ENCODE results near the gene SLFN12L. TPM values are rescaled to one million over a fixed set of nuclear protein-coding genes. Genes with fewer than 3 reads are reported as not detected.

Gene SLFN12L
- total and polyA plus RNA-seq, 10 of the 15 experiments (the other 5 are each of a cell fraction or from before 2014, with no cell fraction given): 1.0 to 21.3 (median 9.4) TPM

DNA sequence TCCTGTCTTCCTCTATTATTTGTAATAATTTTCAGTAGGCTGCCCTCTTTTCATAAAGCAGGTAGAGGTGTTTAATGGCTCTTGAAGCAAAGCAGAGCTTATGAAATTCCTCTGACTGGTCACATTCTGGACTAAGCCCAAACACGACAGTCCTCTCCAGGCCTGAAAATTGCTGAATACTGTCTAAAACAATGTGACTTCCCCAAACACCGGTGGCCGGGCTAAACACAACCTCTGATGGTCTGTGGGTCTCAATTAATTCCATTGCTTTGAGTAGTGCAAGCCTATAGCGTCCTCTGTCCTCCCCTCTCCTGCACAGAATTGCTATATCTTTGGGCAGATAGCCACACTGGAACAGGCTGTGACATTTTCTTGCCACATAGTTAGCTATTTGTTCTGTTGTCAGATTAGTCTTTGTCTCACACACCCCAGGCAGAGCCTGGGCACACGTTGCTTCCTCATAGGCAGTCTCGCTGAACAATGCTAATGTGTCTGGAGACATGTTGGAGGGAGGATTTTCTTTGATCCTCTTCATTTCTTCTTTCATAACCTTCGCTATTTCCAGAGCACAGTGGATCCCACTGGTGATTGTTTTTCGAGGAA is 10.8 kb upstream of the SLFN12L start:
- ChIA-PET CTCF (interaction anchor here (0.9 to 2.1 kb wide), 4 partner anchors 11 to 199 kb away, joined by 3 to 6 read pairs (median 4); no protein-coding TSS in a partner anchor), RAD21 (ENCODE audit: unreplicated experiment) (no interaction called here), POLR2A (no interaction called here), SMC1A (ENCODE audit: uncharacterized antibody, unreplicated experiment) (interaction anchor here (1.0 kb wide), 1 partner anchor 281 kb away, joined by 3 read pairs; no protein-coding TSS in a partner anchor)
- ATAC-seq: no peak
- Histone ChIP-seq H3K36me3 (ENCODE audit: control insufficient read depth in 2 of 2, insufficient read depth in 2 of 2, low read length in 1 of 2) (no peaks in the 10 kb centered on the region; a peak in 1 of 4 replicates), H4K20me1 (ENCODE audit: control insufficient read depth, insufficient read depth) (no peaks in the 10 kb centered on the region), H2AFZ (ENCODE audit: control insufficient read depth, low read depth, low read length) (no peak overlapping the region), H3K27ac (ENCODE audit: control insufficient read depth, insufficient read depth) (no peak overlapping the region), H3K27me3 (replicated peaks in 1 of 2; ENCODE audit: control insufficient read depth in 2 of 2, insufficient read depth in 2 of 2, low read length in 1 of 2) (no peaks in the 10 kb centered on the region), H3K79me2 (ENCODE audit: control insufficient read depth, insufficient read depth, low read length) (no peaks in the 10 kb centered on the region), H3K4me3 (no peak overlapping the region), H3K4me2 (ENCODE audit: control insufficient read depth, insufficient read depth) (no peak overlapping the region), H3K9me3 (replicated peaks; ENCODE audit: control insufficient read depth, insufficient read depth, low read length) (no peaks in the 10 kb centered on the region), H3K9ac (ENCODE audit: control insufficient read depth, insufficient read depth, low read length) (no peak overlapping the region), H3K4me1 (ENCODE audit: control insufficient read depth, insufficient read depth, low read length) (no peaks in the 10 kb centered on the region; the same call in 1 of the 2 replicates)
- intact Hi-C loops (cut with micrococcal nuclease; ENCODE audit: unreplicated experiment): no loop called here
- FAIRE-seq: no peak
- 87% methylated on average over 8 of the region's 8 CpGs for WGBS (ENCODE audit: insufficient coverage, insufficient replicate concordance, low lambda C conversion rate, missing lambda C conversion rate)
- BruUV-seq (replicated peaks): no TSS peak
- in situ Hi-C loops (cut with MboI): no loop called here
- no peak for DNase-seq (ENCODE audit: low read depth, low spot score)
- TF ChIP-seq EZH2 (IDR thresholded peaks at IDR 0.05; ENCODE audit: borderline replicate concordance, control insufficient read depth, low read depth, low read length) (no peak), DPF2 (IDR thresholded peaks at IDR 0.05) (no peak), IRF4 (IDR thresholded peaks at IDR 0.05; ENCODE audit: low read depth, low read length) (no peak), HDAC2 (IDR thresholded peaks at IDR 0.05) (no peak), RAD21 (IDR thresholded peaks at IDR 0.05; ENCODE audit: insufficient read depth, low read depth, low read length) (no peak), GABPA (IDR thresholded peaks at IDR 0.05; ENCODE audit: low read depth) (no peak), TCF3 (IDR thresholded peaks at IDR 0.05; ENCODE audit: borderline replicate concordance, insufficient read depth, low read depth, low read length) (no peak), E4F1 (IDR thresholded peaks at IDR 0.05; ENCODE audit: borderline replicate concordance, partially characterized antibody) (no peak), LARP7 (IDR thresholded peaks at IDR 0.05) (no peak), EGR1 (IDR thresholded peaks at IDR 0.05; ENCODE audit: borderline replicate concordance in 1 of 2, low read depth in 2 of 2, low read length in 2 of 2) (no peak), MEF2B (IDR thresholded peaks at IDR 0.05; ENCODE audit: partially characterized antibody, poor library complexity, severe bottlenecking) (no peak), KAT2A (conservative IDR thresholded peaks at IDR 0.05; ENCODE audit: control insufficient read depth, low read depth, low read length) (no peak), TCF7 (IDR thresholded peaks at IDR 0.05; ENCODE audit: borderline replicate concordance) (no peak), ZNF687 (IDR thresholded peaks at IDR 0.05) (no peak), NFXL1 (IDR thresholded peaks at IDR 0.05; ENCODE audit: borderline replicate concordance) (no peak), MTA3 (IDR thresholded peaks at IDR 0.05; ENCODE audit: borderline replicate concordance, low read length) (no peak)
- TF ChIP-seq, protein P1, sequence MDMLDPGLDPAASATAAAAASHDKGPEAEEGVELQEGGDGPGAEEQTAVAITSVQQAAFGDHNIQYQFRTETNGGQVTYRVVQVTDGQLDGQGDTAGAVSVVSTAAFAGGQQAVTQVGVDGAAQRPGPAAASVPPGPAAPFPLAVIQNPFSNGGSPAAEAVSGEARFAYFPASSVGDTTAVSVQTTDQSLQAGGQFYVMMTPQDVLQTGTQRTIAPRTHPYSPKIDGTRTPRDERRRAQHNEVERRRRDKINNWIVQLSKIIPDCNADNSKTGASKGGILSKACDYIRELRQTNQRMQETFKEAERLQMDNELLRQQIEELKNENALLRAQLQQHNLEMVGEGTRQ (IDR thresholded peaks at IDR 0.05; ENCODE audit: borderline replicate concordance, low read depth, low read length): no peak

Data from GM12878 (cell line).